Breast epithelium (tissue), 4 donors: ENCODE measurements around the gene TMEM203. TPM values are rescaled to one million over a fixed set of nuclear protein-coding genes. Genes with fewer than 3 reads are reported as not detected.

Source experiments
- DNase-seq, 2 donors: peaks; one replicate each; pipeline ENCODE4 v3.0.0-alpha.2; 2019; ENCODE audit warnings: low spot score in 2 of 2
- H3K27ac ChIP-seq, 2 donors: fragments of 200-600 bp; sonication (generic) in 1 of 2; one replicate each; pipeline ENCODE4 v1.5.1; 2016 to 2019; ENCODE audit warnings: mild to moderate bottlenecking in 1 of 2
- H3K27me3 ChIP-seq, 2 donors: fragments of 200-600 bp; sonication (generic) in 1 of 2; one replicate each; pipeline versions ENCODE4 v1.5.1 to v1.6.0; 2017 to 2019; ENCODE audit warnings: control low read depth in 1 of 2, mild to moderate bottlenecking in 1 of 2
- H3K36me3 ChIP-seq: fragments of 200-600 bp; one replicate; pipeline ENCODE4 v1.5.1; 2019
- H3K4me1 ChIP-seq, 2 donors: fragments of 200-600 bp; sonication (generic); one replicate each; pipeline ENCODE4 v1.5.1; 2016 to 2019; ENCODE audit warnings: control low read depth in 1 of 2
- H3K4me3 ChIP-seq, 3 donors: fragments of 200-600 bp; sonication (generic); 1 replicate in 2 of 3; 2 replicates in 1 of 3; pipeline ENCODE4 v1.5.1; 2016 to 2019; ENCODE audit warnings: mild to moderate bottlenecking in 3 of 3, moderate library complexity in 2 of 3
- H3K9me3 ChIP-seq, 2 donors: fragments of 200-600 bp; sonication (generic) in 1 of 2; one replicate each; pipeline ENCODE4 v1.5.1; 2016 to 2019; ENCODE audit warnings: control low read depth in 1 of 2
- CTCF ChIP-seq, 3 donors: fragments of 450-650 bp; IDR thresholded peaks; one replicate each; pipeline ENCODE4 v1.5.1; 2016 to 2017; ENCODE audit warnings: antibody characterized with exemption in 3 of 3, mild to moderate bottlenecking in 3 of 3, moderate library complexity in 3 of 3
- POLR2A ChIP-seq: fragments of 450-650 bp; IDR thresholded peaks from one replicate; pipeline ENCODE4 v1.6.1; 2016; ENCODE audit warnings: antibody characterized with exemption, mild to moderate bottlenecking, moderate library complexity
- POLR2AphosphoS5 ChIP-seq, 3 donors: sonication (generic); formaldehyde crosslinking; IDR thresholded peaks; one replicate each; pipeline ENCODE4 v1.6.1; 2017; ENCODE audit warnings: antibody characterized with exemption in 3 of 3
- intact Hi-C: fragments of 100-400 bp; cut with DNase I; formaldehyde crosslinking; loops from one replicate; pipeline ENCODE4 v1.15.1; 2023; ENCODE audit warnings: low total_unique reads
- total RNA-seq, 3 donors: library from RNA; depleted of rRNA; stranded (reverse); fragments of >200 nt; gene quantifications; one replicate each; pipeline ENCODE4 v1.1.0, GENCODE V29; 2016

TMEM203 gene
- total RNA-seq, 3 donors from 2014 or later, result 26.5 to 36.6 (median 26.6) TPM

GRCh38 chr9:137228968-137229896 lies 23.8 kb upstream of the TMEM203 start:
- Histone ChIP-seq H3K9me3 (no peaks in the 10 kb centered on the region), H3K4me3 (no peak overlapping the region), H3K27me3 (peaks cover 16 to 63% of the 10 kb centered on the region in 2 donors), H3K4me1 (peaks cover under 1 to 7% of the 10 kb centered on the region in 2 donors), H3K27ac (no peak overlapping the region), H3K36me3 (no peaks in the 10 kb centered on the region)
- no peak for TF ChIP-seq POLR2AphosphoS5 (IDR thresholded peaks at IDR 0.05)
- no peak for TF ChIP-seq CTCF (IDR thresholded peaks at IDR 0.05)
- no peak for TF ChIP-seq POLR2A
- DNase-seq, result no peak
- intact Hi-C loops, result loop anchor here (5.0 kb wide), 1 partner anchor 97 kb away; no protein-coding TSS in a partner anchor

GRCh38 chr9:137228506-137228967 lies 23.1 kb upstream of the TMEM203 start:
- peaks cover 9 to 56% of the 10 kb centered on the region in 2 donors for H3K27me3 ChIP-seq

GRCh38 chr9:137227853-137228505 lies 22.5 kb upstream of the TMEM203 start:
- no peaks in the 10 kb centered on the region for H3K9me3 ChIP-seq
- no peak overlapping the region for H3K4me3 ChIP-seq
- no peaks in the 10 kb centered on the region for H3K36me3 ChIP-seq
- no peak for DNase-seq
- intact Hi-C loops, result loop anchor here (5.0 kb wide), 1 partner anchor 96 kb away; no protein-coding TSS in a partner anchor
- TF ChIP-seq POLR2AphosphoS5 (IDR thresholded peaks at IDR 0.05), result no peak
- TF ChIP-seq POLR2A, result no peak
- no peak for TF ChIP-seq CTCF (IDR thresholded peaks at IDR 0.05)
- H3K27me3 ChIP-seq, result peaks cover 9 to 50% of the 10 kb centered on the region in 2 donors
- no peak overlapping the region for H3K27ac ChIP-seq
- H3K4me1 ChIP-seq, result peaks cover 7% of the 10 kb centered on the region in 2 donors

More at GRCh38 chr9:137228506-137228967, 23.1 kb upstream of the TMEM203 start:
- Histone ChIP-seq H3K4me1 (peaks cover 7% of the 10 kb centered on the region in 2 donors), H3K9me3 (no peaks in the 10 kb centered on the region), H3K4me3 (no peak overlapping the region), H3K36me3 (no peaks in the 10 kb centered on the region), H3K27ac (no peak overlapping the region)
- no peak for DNase-seq
- intact Hi-C loops, result loop anchor here (5.0 kb wide), 1 partner anchor 96 kb away; no protein-coding TSS in a partner anchor
- TF ChIP-seq POLR2A, result no peak
- TF ChIP-seq CTCF (IDR thresholded peaks at IDR 0.05), result no peak
- no peak for TF ChIP-seq POLR2AphosphoS5 (IDR thresholded peaks at IDR 0.05)

- peak; percentile 57 to 99 (median 89) for TF ChIP-seq CTCF (IDR thresholded peaks at IDR 0.05)
- peak in 1 of 3 donors; percentile 61 for TF ChIP-seq POLR2AphosphoS5 (IDR thresholded peaks at IDR 0.05)
- TF ChIP-seq POLR2A, result no peak
- H3K27ac ChIP-seq, result peak within 1 kb of the TSS; percentile 53 to 78
- H3K4me1 ChIP-seq, result peaks cover 7% of the 10 kb centered on the region in 2 donors
- peaks cover 4 to 43% of the 10 kb centered on the region in 2 donors for H3K27me3 ChIP-seq
- H3K4me3 ChIP-seq, result peak within 1 kb of the TSS in 2 of 3 donors; percentile 6 to 25
- H3K9me3 ChIP-seq, result no peaks in the 10 kb centered on the region
- DNase-seq, result peak; percentile 76 to 89
- intact Hi-C loops, result loop anchor here (5.0 kb wide), 1 partner anchor 95 kb away; no protein-coding TSS in a partner anchor
- no peaks in the 10 kb centered on the region for H3K36me3 ChIP-seq
These were observed 21.8 kb upstream of the TMEM203 start, which contains the start of gene RNF224 for GRCh38 chr9:137227054-137227852. TSS of gene RNF224 (plus strand) at chr9:137227502. CDS start at chr9:137228336, 834 bp downstream.
